Measurements from ENCODE around the gene CALB2.

DNA sequence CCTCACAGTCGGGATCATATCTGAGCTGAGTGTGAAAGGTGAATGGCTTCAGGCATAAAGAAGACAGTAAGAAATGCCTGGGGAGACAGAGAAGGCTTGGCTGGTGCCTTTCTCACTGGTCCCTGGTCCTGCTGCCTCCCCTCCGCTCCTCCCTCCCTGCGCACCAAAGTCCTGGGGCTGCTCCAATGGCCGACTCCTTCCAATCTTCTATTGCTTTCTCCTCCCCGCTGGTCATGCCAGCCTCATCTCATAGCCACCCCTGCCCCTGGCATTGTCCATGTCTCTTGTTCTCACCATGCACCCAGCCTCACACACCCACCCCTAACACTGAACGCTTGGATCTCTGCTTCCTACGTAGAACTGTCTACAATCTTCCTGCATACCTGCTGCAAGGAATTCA lies 65.3 kb downstream of the CALB2 start:
- TF ChIP-seq NFIC (IDR thresholded peaks at IDR 0.05) (no peak), TEAD4 (IDR thresholded peaks at IDR 0.05) (no peak), ZBTB7A (IDR thresholded peaks at IDR 0.05; ENCODE audit: low read depth) (no peak), EP300 (IDR thresholded peaks at IDR 0.05; ENCODE audit: borderline replicate concordance) (no peak), YY1 (IDR thresholded peaks at IDR 0.05; ENCODE audit: low read depth) (no peak), RAD21 (IDR thresholded peaks at IDR 0.05; ENCODE audit: low read depth) (no peak), FOXM1 (IDR thresholded peaks at IDR 0.05; ENCODE audit: borderline replicate concordance, low read depth) (no peak)
- TF ChIP-seq, protein P1, sequence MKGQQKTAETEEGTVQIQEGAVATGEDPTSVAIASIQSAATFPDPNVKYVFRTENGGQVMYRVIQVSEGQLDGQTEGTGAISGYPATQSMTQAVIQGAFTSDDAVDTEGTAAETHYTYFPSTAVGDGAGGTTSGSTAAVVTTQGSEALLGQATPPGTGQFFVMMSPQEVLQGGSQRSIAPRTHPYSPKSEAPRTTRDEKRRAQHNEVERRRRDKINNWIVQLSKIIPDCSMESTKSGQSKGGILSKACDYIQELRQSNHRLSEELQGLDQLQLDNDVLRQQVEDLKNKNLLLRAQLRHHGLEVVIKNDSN (IDR thresholded peaks at IDR 0.05), result no peak
- TF ChIP-seq, protein P2, sequence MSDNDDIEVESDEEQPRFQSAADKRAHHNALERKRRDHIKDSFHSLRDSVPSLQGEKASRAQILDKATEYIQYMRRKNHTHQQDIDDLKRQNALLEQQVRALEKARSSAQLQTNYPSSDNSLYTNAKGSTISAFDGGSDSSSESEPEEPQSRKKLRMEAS (IDR thresholded peaks at IDR 0.05), result no peak

All from Ishikawa (cell line).